B cell (primary cell): Measurements from ENCODE around the gene MYRIP. TPM values are rescaled to one million over a fixed set of nuclear protein-coding genes. Genes with fewer than 3 reads are reported as not detected.
"Not testable (repeated sequence)": the region's sequence is repeated elsewhere in the genome, so short reads cannot be mapped to it uniquely, and the experiment has no call there.

Experiments
- ATAC-seq: fragments of 200-7000 bp; cut with Tn5 transposase; one replicate; pipeline ENCODE4 v1.10.0; 2021; ENCODE audit warnings: low read depth, mild to moderate bottlenecking, moderate number of reproducible peaks, moderate library complexity
- CTCF ChIA-PET: fragments of 350-600 bp; sonication (Branson Sonifier 250); formaldehyde crosslinking; loops from one replicate; lab custom pipeline; 2021; ENCODE audit warnings: antibody characterized with exemption, inconsistent platforms; lab: Charles Lee
- POLR2A ChIA-PET: fragments of 350-600 bp; sonication (Branson Sonifier 250); formaldehyde crosslinking; loops from one replicate; lab custom pipeline; 2021; ENCODE audit warnings: antibody characterized with exemption; lab: Charles Lee
- DNase-seq: peaks from one replicate; pipeline ENCODE4 v3.0.0; 2013
- H2AFZ ChIP-seq: 2 replicates; pipeline ENCODE4 v1.6.1; 2012; ENCODE audit warnings: mild to moderate bottlenecking, low read depth, low read length; ENCODE audit not compliant: insufficient read depth, poor library complexity, severe bottlenecking
- H3K27ac ChIP-seq, 2 donors: 1 replicate in 1 of 2; 2 replicates in 1 of 2; pipeline ENCODE4 v1.5.1; 2012 to 2013; ENCODE audit warnings: low read length in 2 of 2, mild to moderate bottlenecking in 2 of 2, moderate library complexity in 1 of 2
- H3K27me3 ChIP-seq, 4 experiments: fragments of 200-600 bp in 1 of 4; sonication (generic) in 1 of 4; replicated peaks in 1 of 4; 1 replicate in 2 of 4; 2 replicates in 2 of 4; pipeline versions ENCODE4 v1.6.1 to v1.7.0; 2013 to 2016; ENCODE audit warnings: low read length in 3 of 4, mild to moderate bottlenecking in 2 of 4, mixed read lengths in 1 of 4, moderate library complexity in 1 of 4; ENCODE audit not compliant: insufficient read depth in 4 of 4, control insufficient read depth in 3 of 4; ENCODE audit errors: control extremely low read depth in 1 of 4
- H3K36me3 ChIP-seq, 2 experiments: replicated peaks in 1 of 2; 1 replicate in 1 of 2; 2 replicates in 1 of 2; pipeline versions ENCODE4 v1.6.1 to v1.7.1; 2013; ENCODE audit warnings: low read length in 1 of 2; ENCODE audit not compliant: insufficient read depth in 2 of 2, control insufficient read depth in 1 of 2; ENCODE audit errors: control extremely low read depth in 1 of 2, extremely low read depth in 1 of 2
- H3K4me1 ChIP-seq, 2 donors: fragments of 200-600 bp in 1 of 2; sonication (generic) in 1 of 2; 1 replicate in 1 of 2; 2 replicates in 1 of 2; pipeline versions ENCODE4 v1.5.1 to v1.6.1; 2013 to 2017; ENCODE audit warnings: low read length in 2 of 2; ENCODE audit not compliant: control insufficient read depth in 2 of 2, insufficient read depth in 2 of 2
- H3K4me2 ChIP-seq: replicated peaks from 2 replicates; pipeline ENCODE3; 2012; ENCODE audit warnings: mild to moderate bottlenecking, low read depth, low read length; ENCODE audit not compliant: poor library complexity, severe bottlenecking
- H3K4me3 ChIP-seq, 5 experiments: fragments of 200-600 bp in 1 of 5; sonication (generic) in 1 of 5; 1 replicate in 3 of 5; 2 replicates in 2 of 5; pipeline versions ENCODE4 v1.5.1 to v1.7.0; 2011 to 2016; ENCODE audit warnings: low read length in 4 of 5, mild to moderate bottlenecking in 4 of 5, low read depth in 2 of 5, control low read depth in 1 of 5, moderate library complexity in 1 of 5; ENCODE audit not compliant: insufficient read depth in 1 of 5; ENCODE audit errors: control extremely low read depth in 1 of 5, extremely low read depth in 1 of 5
- H3K79me2 ChIP-seq: fragments of 200-600 bp; sonication (generic); one replicate; pipeline ENCODE4 v1.6.0; 2016; ENCODE audit warnings: low read length; ENCODE audit not compliant: control insufficient read depth, insufficient read depth
- H3K9ac ChIP-seq: fragments of 200-600 bp; sonication (generic); 2 replicates; pipeline ENCODE4 v1.6.1; 2017; ENCODE audit warnings: mild to moderate bottlenecking, low read length, moderate library complexity
- H3K9me3 ChIP-seq, 3 donors: one replicate each; pipeline versions ENCODE4 v1.6.1 to v1.7.1; 2013; ENCODE audit warnings: low read length in 2 of 3; ENCODE audit not compliant: control insufficient read depth in 2 of 3, insufficient read depth in 1 of 3; ENCODE audit errors: control extremely low read depth in 1 of 3
- H4K20me1 ChIP-seq: 2 replicates; pipeline ENCODE4 v1.6.0; 2012; ENCODE audit warnings: mild to moderate bottlenecking, low read length; ENCODE audit not compliant: insufficient read depth, control insufficient read depth, poor library complexity, severe bottlenecking
- H3K27ac Mint-ChIP-seq: one replicate; pipeline ENCODE4 v1.8.0; 2021; ENCODE audit warnings: mixed read lengths
- H3K27me3 Mint-ChIP-seq: one replicate; pipeline ENCODE4 v1.8.0; 2021; ENCODE audit warnings: mixed read lengths
- H3K4me1 Mint-ChIP-seq: one replicate; pipeline ENCODE4 v1.8.0; 2021; ENCODE audit warnings: mixed read lengths
- H3K4me3 Mint-ChIP-seq: one replicate; pipeline ENCODE4 v1.8.0; 2021; ENCODE audit warnings: mixed read lengths
- H3K9me3 Mint-ChIP-seq: one replicate; pipeline ENCODE4 v1.8.0; 2022; ENCODE audit warnings: mixed read lengths; ENCODE audit not compliant: insufficient read depth
- CTCF ChIP-seq: fragments of 200-600 bp; IDR thresholded peaks from one replicate; pipeline ENCODE4 v1.8.0; 2022; ENCODE audit warnings: antibody characterized with exemption, mild to moderate bottlenecking
- EZH2 ChIP-seq: IDR thresholded peaks from 2 replicates; pipeline ENCODE4 v1.6.1; 2012; ENCODE audit warnings: borderline replicate concordance, low read depth, mild to moderate bottlenecking, moderate library complexity, low read length; ENCODE audit not compliant: insufficient read depth, poor library complexity, severe bottlenecking
- WGBS: methylation state at CpG from one replicate; pipeline ENCODE4 v1.1.5; 2013; ENCODE audit warnings: missing lambda C conversion rate; ENCODE audit not compliant: insufficient coverage; 5-methylcytosine and 5-hydroxymethylcytosine counted together
- intact Hi-C: fragments of 100-400 bp; cut with micrococcal nuclease; formaldehyde crosslinking; loops from one replicate; pipeline ENCODE4 v1.10.0; 2022
- polyA plus RNA-seq: library from polyadenylated mRNA; depleted of rRNA; stranded (reverse); fragments of >200 nt; gene quantifications from 2 replicates; pipeline ENCODE4 v1.2.3, GENCODE V29; 2012
- total RNA-seq, 2 donors: library from RNA; stranded (reverse); fragments of 120-200 nt in 1 of 2; gene quantifications; 1 replicate in 1 of 2; 2 replicates in 1 of 2; pipeline versions ENCODE4 v1.2.3 to v1.2.4, GENCODE V29; 2013 to 2022

The MYRIP gene
- total and polyA plus RNA-seq, 2 donors (not counting 1 experiment from before 2014, with no cell fraction given): 0.03 to 0.10 TPM

GRCh38 chr3:40024526-40024925, 215.1 kb downstream of the MYRIP start:
- POLR2A ChIA-PET: no interaction called here
- no peaks in the 10 kb centered on the region for H3K4me1 Mint-ChIP-seq
- TF ChIP-seq CTCF (no peak), EZH2 (no peak)
- Histone ChIP-seq H3K4me3 (no peak overlapping the region), H4K20me1 (no peaks in the 10 kb centered on the region), H3K27ac (no peak overlapping the region), H3K9me3 (peaks cover 0 to 9% (median 6%) of the 10 kb centered on the region in 3 donors), H3K9ac (no peak overlapping the region), H3K27me3 (no peaks in the 10 kb centered on the region), H3K4me1 (no peaks in the 10 kb centered on the region), H3K79me2 (no peaks in the 10 kb centered on the region), H3K4me2 (no peak overlapping the region), H3K36me3 (no peaks in the 10 kb centered on the region), H2AFZ (no peak overlapping the region)
- no peak overlapping the region for H3K27ac Mint-ChIP-seq
- no peak for DNase-seq
- ATAC-seq: no peak
- no CpG with 5 or more reads among the region's 2 CpGs for WGBS
- peaks cover 13% of the 10 kb centered on the region for H3K9me3 Mint-ChIP-seq
- intact Hi-C loops: no loop called here
- CTCF ChIA-PET: no interaction called here
- H3K4me3 Mint-ChIP-seq: no peak overlapping the region
- peaks cover 4% of the 10 kb centered on the region for H3K27me3 Mint-ChIP-seq

GRCh38 chr3:40025892-40026291, 216.5 kb downstream of the MYRIP start:
- H2AFZ ChIP-seq, H3K4me1 Mint-ChIP-seq, H3K4me1 ChIP-seq, ATAC-seq, H3K27me3 Mint-ChIP-seq, H3K27me3 ChIP-seq, CTCF ChIA-PET, intact Hi-C loops, H3K4me3 Mint-ChIP-seq, H3K4me3 ChIP-seq, H3K79me2 ChIP-seq, H3K36me3 ChIP-seq, H3K9ac ChIP-seq, POLR2A ChIA-PET, H3K4me2 ChIP-seq, H3K27ac Mint-ChIP-seq, H3K27ac ChIP-seq, H4K20me1 ChIP-seq, H3K9me3 ChIP-seq, DNase-seq: not testable (repeated sequence)
- WGBS: 88% methylated on average over 7 of the region's 9 CpGs
- H3K9me3 Mint-ChIP-seq: peaks cover 13% of the 10 kb centered on the region
